Activated naive CD8-positive, alpha-beta T cell treated with anti-CD3 and anti-CD28 coated beads, Interleukin-2, amount 50 U/mL, for 16 hours (primary cell): Measurements from ENCODE around the gene NOS2.

Source experiments
- DNase-seq: peaks from one replicate; pipeline ENCODE4 v3.0.0-alpha.2; 2020; ENCODE audit warnings: low read depth, low spot score

The NOS2 gene

DNA sequence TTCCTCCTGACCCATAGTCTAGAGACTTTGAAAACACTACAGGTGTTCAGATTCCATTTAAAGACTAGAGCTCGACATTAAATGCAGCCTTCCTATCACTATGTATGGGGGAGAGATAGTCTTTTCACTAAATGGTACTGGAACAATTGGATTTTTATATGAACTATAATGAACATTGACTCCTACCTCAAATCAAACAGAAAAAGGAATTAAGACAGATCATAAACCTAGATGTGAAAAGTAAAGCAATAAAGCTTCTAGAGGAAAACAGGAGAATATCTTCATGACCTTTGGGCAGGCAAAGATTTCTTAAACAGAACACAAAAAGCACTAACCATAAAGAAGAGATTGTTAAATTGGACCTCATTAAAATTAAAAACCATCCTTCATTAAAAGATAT lies 18.8 kb upstream of the NOS2 start:
- DNase-seq = no peak

DNA sequence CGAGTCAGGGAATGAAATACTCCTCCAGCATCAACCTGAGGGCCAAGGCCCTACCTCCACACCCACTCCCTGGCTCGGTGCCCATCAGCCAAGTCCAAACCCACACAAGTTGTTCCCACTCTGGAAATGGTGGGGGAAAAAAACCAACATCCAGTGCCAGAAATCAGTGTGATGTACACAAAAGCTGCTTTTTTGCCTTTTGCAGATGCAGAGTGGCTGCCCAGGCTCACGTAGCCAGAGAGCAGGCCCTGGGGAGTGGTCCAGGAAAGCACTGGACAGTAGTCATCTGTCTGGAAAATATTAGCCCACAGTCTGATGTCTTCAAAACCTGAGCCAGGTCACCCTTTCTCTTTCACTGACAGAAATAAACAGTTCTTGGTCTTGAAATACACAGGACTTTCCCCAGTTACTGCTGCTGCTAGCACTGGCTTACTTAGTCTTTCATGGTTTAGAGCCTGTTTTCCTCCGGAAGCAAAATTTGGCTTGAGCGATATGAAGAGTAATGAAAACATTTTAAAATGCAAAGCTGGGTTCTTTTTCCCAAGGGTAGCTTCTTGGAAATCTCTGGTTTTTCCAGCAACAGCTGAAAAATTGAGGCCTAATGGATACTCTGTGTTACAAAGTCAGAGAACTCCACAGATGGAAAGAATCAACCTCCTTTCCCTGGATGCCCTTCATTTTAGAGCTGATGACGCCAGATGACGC lies 18.2 kb upstream of the NOS2 start:
- no peak for DNase-seq

DNA sequence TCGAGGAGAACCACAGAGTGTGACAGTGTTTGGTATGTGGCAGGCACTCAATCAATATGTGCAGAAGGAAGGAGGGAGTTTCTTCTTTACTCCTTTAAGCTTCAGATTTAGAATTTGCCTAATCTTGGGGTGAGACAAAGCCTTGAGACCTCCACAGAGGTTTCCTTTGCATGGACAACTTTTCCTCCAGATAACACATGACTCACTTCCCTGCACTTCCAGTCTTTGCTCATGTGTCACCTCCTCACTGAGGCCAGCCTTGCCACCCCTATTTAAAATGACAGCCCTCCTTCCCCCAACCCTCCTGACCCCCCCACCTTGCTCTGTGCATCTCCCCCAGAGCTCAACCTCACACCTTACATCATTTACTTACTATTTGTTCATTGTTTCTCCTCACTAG lies 17.4 kb upstream of the NOS2 start:
- no peak for DNase-seq

DNA sequence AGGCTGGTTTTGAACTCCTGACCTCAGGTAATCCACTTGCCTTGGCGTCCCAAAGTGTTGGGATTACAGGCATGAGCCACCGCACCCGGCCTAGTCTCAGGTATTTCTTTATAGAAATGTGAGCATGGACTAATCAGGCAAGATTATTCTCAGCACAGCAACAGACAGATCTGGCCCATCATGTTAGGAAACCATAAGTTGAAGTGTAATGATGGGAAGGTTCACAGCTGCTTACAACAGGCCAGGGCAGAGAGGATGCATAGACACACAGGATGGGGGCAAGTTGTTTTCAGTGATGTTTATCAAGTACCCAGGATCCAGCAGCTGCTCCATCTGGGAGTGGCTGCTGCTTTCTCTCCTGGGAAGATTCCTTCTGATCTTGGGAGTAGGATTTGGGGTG lies 16.6 kb upstream of the NOS2 start:
- DNase-seq = no peak

DNA sequence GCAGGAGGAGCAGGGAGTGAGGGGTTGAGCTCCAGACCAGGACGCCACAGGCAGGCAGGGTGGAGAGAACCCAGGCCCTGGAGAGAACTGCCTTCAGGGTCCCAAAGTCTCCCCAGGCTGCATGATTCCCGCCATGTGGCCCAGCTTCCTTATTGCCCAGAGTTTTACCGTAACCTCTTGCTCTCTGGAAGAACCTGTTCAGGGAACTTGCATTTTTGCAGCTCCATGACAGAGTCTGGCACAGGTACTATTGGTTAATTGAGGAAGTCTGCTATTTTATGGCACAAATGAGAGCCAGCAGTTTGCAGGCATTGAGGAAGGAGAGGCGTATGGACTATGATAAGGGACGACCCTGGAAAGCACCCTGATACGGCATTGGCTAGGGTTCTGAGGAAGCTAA lies 11.6 kb upstream of the NOS2 start:
- DNase-seq = no peak

DNA sequence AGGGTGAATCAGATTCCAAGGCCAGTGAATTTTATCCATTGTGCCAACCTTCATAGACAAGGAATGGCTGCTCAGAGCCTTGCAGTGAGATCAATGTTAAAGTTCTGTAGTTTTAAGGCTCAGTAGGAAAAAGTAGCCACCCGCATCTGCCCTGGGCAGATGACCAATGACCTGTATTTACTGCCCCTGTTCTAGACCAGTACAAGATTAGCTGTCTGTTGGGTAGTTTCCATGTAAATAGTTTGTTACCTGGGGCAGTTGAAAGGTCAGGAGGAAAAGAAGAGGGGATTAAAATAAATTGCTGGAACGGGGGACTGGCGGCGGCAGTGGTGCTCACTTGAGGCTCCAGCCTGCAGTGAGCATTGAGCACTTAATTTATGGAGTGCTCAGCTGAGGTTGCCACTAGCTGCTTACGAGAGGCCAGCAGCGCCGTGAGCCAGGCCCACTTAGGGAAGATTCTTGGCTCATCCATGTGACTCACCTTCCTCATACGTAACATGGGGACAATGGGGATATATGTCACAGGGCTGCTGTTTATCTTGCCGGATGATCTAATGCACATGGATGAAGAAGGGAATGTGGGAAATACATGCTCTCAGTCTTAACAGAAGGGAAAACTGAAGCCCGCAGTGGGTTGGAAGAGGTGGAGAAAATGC lies 10.7 kb upstream of the NOS2 start:
- no peak for DNase-seq

DNA sequence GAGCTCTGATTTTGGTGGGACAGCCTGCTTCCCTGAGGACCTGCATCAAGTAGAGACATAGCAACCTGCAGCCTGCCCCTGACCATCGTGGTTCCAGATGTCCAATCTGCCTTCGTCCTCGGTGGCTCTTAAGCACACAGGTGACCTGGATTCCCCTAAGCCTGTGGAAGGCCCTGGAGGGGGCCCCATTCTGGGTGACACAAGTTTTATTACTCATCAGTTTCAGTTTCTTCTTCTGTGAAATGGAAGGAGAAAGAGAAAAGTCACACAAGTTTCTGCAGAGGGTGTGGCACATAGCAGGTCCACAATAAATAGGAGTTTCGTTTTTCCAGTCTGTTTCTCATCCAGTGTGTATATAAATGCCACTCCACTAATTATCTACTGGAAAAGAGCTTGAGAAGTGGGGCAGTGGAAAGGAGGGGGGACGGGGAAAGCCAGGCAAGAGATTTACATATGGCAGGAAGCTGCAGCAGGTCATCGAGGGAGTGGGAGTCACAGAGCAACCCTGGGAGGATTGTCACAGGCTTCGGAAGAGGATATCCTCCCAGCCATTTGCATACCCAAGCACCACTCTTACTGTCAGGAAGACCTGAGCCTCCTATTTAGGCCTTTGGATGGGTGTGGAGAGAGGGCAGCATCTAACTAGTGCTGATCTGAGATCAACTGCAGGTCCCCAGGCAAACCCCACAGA lies 10.0 kb upstream of the NOS2 start:
- DNase-seq = no peak

DNA sequence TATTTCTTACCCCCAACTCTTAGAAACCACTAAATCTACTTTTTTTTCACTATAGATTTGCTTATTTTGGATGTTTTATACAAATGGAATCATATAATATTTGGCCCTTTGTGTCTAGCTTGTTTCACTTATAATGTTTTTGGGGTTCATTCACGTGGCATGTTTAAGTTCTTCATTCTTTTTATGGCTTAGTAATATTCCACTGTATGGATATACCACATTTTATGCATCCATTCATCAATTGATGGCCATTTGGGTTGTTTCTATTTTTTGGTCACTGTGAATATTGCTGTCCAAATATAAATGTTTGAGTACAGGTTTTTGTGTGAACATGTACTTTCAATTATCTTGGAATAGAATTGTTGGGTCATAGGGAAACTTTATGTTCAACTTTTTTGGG lies 9.2 kb upstream of the NOS2 start:
- DNase-seq = no peak

DNA sequence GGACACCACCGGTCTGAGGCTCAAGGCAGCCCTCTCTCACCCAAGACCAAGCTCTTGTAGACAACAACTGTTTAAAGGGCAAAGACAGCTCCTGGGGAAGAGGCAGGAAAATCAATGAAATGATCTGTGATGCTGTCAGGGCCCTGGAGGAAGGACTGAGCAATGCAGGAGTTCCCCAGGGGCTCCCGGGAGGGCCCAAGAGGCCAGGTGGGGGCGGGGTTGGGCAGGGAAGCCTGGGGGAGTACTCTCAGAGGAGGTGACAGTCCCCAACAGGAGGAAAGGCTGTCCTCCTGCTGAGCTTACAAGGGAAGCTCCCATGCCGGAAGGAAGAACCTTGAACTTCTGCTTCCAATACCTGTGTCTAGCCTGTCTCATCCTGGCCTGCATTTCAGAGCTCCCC lies 8.3 kb upstream of the NOS2 start:
- DNase-seq = no peak

DNA sequence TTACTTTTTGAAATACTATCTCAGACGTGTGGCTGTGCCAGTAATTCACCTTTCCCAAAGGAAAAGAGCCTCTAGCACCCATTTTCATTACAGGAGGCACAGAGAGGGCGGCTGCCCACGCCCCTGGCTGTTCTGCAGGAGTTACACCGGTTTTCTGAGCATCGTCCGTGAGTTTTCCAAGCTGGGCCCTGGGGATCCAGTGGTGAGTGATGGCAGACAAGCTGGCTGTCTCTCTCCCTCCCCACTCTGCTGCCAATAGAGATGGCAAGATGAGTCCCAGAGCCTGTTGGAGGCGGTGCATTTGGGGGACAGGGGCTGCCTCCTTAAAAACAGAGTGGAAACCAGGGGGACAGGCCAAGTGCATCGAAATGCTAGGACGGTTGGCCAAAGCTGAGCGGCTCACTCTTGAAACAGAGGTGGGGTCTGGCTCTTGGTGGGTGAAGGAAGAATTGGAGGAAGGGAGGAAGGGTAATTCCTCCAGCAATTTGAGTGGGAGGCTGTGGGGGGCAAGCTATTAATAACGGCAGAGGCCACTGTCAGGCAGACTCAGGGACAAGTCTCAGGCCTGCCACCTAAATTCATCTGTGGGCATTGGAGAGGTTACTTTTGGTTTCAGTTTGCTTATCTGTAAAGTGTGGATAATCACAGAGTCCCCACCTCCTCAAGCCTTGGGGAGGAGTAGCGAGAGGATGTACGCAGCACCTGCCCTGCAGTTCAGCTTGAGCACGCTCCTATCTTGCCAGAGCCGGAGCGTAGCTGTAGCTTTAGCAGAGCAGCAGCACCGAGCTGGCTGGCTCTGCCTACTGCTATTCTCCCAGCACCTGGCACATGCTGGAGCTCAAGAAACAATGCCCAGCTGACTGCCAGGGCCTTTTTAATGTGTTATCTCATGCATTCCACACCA lies 7.5 kb upstream of the NOS2 start:
- DNase-seq = peak; percentile 29

DNA sequence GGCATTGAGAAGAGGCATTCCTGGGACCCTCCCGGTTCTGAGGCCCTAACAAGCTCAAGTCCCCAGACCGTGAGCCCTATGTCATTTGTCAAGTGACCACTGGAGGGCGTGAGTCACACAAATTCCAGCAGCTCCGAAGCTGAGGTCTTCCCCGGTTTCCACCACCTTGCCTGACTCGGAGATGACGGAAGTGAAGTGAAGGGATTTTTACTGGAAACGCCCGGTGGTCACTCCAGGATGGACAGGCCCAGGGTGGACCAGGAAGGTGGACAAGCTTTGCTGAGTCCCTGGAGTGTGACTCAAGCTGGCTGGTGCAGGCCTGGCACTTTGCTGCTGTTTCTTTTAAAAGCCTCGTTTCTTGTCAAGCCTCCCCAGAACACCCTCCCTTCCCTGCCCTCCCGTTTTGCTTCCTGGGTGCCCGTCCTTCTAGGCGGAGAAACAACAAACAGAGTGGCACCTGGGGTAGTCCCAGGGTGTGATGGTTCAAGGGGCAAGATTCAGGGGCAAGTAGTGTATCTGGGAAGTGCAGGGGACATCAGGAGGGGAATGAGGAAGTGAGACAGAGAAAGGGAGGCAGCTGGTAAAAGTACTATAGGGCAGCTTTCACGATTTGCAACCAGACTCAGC lies 5.3 kb upstream of the NOS2 start:
- DNase-seq = peak; percentile 70

DNA sequence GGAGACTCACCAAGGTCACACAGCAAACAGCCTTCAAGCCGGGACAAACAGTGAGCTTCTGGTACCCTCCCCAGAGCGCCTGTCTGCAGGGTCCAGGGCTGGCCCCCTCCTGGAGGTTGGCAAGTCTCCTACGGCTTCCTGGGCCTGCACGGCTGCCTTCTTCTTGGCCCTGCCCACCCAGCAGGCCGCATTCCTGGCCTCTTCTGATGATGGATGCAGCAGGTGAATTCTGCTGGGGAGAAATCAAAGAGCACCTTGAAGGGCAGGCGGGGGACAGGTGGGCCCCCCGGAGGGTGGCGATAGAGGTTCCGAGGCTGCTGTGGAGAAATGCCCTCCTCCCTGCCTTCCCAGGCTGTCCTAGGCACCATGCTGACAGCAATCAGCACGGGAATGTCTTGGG lies 3.8 kb upstream of the NOS2 start:
- DNase-seq = no peak

DNA sequence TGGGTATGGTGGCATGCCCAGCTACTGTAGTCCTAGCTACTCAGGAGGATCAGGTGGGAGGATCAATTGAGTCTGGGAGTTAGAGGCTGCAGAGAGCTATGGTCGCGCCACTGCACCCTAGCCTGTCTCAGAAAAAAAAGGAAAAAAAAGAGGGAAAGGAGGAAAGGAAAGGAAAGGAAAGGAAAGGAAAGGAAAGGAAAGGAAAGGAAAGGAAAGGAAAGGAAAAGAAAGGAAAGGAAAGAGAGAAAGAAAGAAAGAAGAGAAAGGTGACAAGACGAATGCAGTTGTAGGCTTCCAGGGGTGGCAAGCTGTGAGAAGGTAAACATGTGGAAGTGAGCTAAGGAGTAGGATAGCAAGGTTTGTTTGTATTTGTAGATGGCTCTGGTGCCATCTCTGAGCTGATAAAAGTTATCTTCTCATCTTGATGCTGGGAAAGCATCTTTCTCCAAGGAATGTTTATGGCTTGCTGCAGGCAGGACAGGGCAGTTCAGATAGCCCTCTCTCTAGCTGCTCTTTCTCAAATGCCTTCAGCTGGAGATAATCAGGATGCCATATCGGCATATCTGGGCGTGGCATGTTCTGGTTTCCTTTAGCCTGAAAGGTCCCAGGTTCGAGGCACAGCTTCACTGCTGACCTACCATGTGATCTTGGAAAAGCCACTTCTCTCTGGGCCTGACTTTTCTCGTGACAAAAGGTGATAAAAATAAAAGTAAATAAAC lies 2.8 kb upstream of the NOS2 start:
- DNase-seq = no peak

DNA sequence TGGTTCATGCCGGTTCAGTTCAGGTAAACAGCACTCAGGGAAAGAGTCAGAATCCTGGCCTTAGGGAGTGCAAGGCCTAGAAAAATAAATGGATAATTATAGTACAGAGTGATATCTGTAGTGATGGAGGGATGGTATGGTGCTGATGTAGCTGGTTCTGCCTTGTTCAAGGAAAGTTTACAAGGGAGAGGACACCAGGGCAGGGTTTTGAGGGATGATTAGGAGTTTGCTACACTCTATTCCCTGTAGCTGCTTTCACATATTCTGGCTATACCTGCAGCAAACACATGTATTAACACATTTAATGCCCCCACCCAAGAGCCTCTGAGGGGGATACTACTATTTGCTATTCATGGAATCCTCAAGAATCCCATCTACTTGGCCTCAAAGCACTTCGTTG lies 1.7 kb upstream of the NOS2 start:
- DNase-seq = no peak

DNA sequence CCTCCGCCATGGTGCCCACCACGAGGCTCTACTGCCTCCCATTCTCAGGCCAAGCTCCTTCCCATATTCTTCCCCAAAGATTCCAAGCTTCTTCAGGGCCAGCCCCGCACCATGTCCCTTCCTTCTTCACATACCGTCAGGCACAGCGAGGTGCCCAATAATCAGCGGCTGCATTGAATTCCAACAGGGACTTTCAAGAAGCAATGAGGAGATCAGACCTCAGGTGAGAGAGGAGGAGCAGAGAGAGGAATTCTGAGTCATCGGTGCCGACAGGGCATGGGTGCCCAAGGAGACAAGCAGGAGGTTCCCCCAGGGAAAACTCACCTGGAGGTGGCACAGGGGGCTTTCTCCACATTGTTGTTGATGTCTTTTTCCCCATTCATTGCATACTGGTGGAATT lies 2.0 kb downstream of the NOS2 start:
- DNase-seq = no peak

DNA sequence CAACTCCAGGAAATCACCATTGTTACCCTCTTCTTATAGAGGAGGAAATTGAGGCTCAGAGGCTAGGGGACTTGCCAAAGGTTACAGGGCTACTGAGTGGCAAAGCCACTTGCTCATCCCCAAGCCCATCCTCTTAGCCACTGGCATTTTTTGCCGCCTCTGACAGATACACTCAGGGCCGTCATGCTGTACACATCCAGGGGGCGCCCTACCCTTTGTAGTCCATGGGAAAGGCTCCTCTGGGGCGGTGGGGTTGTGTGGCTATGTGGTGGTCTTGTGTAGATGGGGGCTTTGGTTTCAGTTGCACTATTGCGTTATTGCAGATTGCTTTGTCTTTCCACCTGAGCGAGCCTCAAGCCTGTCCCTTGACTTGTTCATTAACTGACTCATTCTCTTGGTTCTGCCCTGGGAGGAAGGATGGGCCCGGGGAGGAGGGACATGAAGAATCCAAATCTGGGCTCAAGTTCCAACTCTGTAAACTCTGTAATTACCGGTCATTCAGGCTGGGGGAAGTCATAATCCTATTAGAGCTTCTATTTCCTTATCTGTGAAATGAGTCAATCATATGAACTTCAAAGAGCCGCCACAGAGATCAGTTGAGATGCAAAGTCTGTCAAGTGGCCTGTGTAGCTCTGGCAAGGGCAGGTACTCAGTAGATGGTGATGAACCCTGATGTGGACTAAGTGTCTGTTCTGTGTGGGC lies 2.8 kb downstream of the NOS2 start:
- DNase-seq = no peak

DNA sequence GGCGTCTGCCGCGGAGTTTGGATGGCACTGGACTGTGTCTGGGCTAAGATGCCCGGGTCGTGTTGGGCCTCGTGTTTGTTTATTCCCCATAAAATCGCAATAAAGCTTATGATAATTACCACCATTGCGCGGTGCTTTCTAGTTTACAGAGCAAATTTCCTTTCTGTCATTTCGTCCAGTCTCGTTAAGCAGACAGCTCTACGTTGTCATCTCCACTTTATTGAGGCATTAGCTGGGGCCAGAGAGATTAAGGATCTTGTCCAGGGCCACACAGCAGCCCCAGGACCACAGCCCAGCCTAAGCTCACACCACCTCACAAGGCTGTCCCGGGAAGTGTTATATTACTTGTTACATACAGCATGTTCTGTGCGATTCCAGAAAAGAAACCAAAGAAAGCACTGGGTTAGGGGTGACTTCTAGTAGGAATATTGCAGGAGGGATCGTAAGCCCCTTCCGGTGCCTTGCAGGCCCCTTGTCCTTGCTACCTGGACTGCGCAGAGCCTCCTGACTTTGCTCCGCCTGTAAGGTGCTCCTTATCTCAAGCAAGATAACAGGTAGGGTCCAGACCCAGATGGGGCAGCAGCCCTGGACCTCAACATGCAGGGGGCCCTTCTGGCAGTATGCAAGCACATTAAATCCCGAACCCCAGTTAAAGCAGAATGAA lies 6.3 kb downstream of the NOS2 start:
- no peak for DNase-seq

DNA sequence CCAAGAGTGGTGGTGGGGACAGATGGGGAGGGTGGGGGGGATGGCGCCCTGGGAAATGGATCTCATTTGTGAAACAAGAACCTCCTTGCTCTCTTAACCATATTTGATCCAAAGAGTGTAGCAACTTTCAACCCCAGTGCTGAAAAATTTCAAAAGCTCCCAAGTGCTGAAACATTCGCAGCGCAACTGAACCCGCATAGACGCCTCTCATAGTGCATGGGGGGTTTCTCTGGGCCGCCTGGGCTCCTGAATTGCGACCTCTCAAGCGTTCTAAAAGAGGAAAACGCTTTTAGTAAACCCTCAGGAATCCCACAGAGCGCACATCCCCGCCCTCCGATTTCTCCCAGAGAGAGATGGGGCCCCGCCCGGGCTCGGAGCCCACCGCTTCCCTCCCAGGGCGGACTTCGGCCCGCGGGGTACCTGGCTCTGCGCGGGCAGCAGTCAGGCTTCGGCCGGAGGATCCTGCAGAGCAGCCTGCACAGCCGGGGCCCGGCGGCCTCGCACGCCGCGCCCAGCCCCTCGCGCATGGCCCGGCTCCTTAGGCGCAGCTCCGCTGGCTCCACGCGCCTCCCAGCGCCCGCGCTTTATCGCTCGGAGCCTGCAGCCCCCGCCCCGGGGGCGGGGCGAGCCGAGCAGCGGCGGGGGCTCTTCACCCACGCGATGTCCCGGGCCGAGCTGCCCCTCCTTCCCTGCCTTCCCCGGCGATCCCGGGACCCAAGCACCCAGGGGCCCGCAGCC lies 7.0 kb downstream of the NOS2 start:
- no peak for DNase-seq

DNA sequence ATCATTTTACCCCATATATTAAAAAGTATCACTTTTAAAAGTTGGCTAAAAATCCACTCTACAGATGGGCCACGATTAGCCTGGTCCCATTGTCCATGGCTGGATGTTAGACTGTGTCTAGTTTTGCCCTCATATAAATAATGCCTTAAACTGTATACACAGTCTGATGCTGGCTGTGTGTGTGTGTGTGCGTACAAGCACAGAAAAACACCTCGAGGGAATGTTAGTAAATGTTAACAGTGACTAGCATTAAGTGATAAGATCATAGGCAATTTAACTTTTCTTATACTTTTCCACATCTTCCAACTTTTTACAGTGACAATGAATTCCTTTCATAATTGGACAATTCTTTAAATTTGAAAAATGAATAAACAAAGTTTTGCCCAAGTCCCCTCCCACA lies 8.2 kb downstream of the NOS2 start:
- DNase-seq = no peak
